GM12878 (cell line): ENCODE data around the gene ZFP36. TPM values are rescaled to one million over a fixed set of nuclear protein-coding genes. Genes with fewer than 3 reads are reported as not detected.

Source experiments
- BACH1 ChIP-seq: fragments of 450-650 bp; IDR thresholded peaks from 2 replicates; pipeline ENCODE4 v1.6.1; 2017; ENCODE audit warnings: mild to moderate bottlenecking, borderline replicate concordance
- DPF2 ChIP-seq: fragments of 450-650 bp; IDR thresholded peaks from 2 replicates; pipeline ENCODE4 v1.6.1; 2017; ENCODE audit warnings: mild to moderate bottlenecking
- ESRRA ChIP-seq: IDR thresholded peaks from 2 replicates; pipeline ENCODE4 v1.6.1; 2012; ENCODE audit warnings: mild to moderate bottlenecking, low read length, improper control_type of control experiment
- HDAC2 ChIP-seq: fragments of 200-600 bp; sonication (generic); IDR thresholded peaks from 2 replicates; pipeline ENCODE4 v1.6.1; 2017
- IKZF1 ChIP-seq: fragments of 450-650 bp; conservative IDR thresholded peaks from 2 replicates; pipeline ENCODE4 v1.6.1; 2017; ENCODE audit warnings: antibody characterized with exemption, mild to moderate bottlenecking
- KDM1A ChIP-seq: fragments of 200-600 bp; sonication (generic); IDR thresholded peaks from 2 replicates; pipeline ENCODE4 v1.6.1; 2016; ENCODE audit warnings: borderline replicate concordance
- MEF2B ChIP-seq: fragments of 450-650 bp; IDR thresholded peaks from 2 replicates; pipeline ENCODE4 v1.6.1; 2018; ENCODE audit warnings: mild to moderate bottlenecking, moderate library complexity; ENCODE audit not compliant: partially characterized antibody, poor library complexity, severe bottlenecking
- PAX8 ChIP-seq: fragments of 450-650 bp; IDR thresholded peaks from 2 replicates; pipeline ENCODE4 v1.6.1; 2017; ENCODE audit warnings: mild to moderate bottlenecking, moderate library complexity
- TARDBP ChIP-seq: IDR thresholded peaks from 2 replicates; pipeline ENCODE4 v1.6.1; 2016; ENCODE audit warnings: borderline replicate concordance
- TBL1XR1 ChIP-seq: IDR thresholded peaks from 2 replicates; pipeline ENCODE4 v1.6.1; 2012; ENCODE audit warnings: low read depth, low read length, improper control_type of control experiment
- ZNF24 ChIP-seq: fragments of 450-650 bp; IDR thresholded peaks from 2 replicates; pipeline ENCODE4 v1.6.1; 2017; ENCODE audit warnings: antibody characterized with exemption, mild to moderate bottlenecking
- polyA plus RNA-seq, 11 experiments: library from polyadenylated mRNA; depleted of rRNA in 4 of 11; unstranded in 6 of 11; stranded (reverse) in 5 of 11; fragments of >200 nt; fragmentation: Nextera tagmentation in 4 of 11; fragmentation: Illumina TruSeq in 1 of 11; extraction: Ambion mirVana in 4 of 11; extraction: Trizol in 1 of 11; gene quantifications; 1 replicate in 1 of 11; 2 replicates in 10 of 11; pipeline versions ENCODE4 v1.2.1 to v1.2.3, GENCODE V29; 2011 to 2016; ENCODE audit warnings: inconsistent platforms in 2 of 11, missing spikeins in 2 of 11, low read depth in 1 of 11
- total RNA-seq, 4 experiments: library from RNA; depleted of rRNA in 3 of 4; stranded (reverse); fragments of >200 nt in 3 of 4; fragmentation: Illumina TruSeq in 1 of 4; extraction: Trizol in 1 of 4; gene quantifications; 2 replicates each; pipeline versions ENCODE4 v1.2.1 to v1.2.3, GENCODE V29; 2013 to 2021
- TF ChIP-seq, protein P1 (sequence below): fragments of 450-650 bp; formaldehyde crosslinking; IDR thresholded peaks from 2 replicates; pipeline ENCODE4 v1.5.0; 2022; ENCODE audit warnings: mild to moderate bottlenecking, missing genetic modification characterization
- TF ChIP-seq, protein P2 (sequence below): fragments of 450-650 bp; IDR thresholded peaks from 2 replicates; pipeline ENCODE4 v1.6.1; 2017; ENCODE audit warnings: antibody characterized with exemption, mild to moderate bottlenecking, moderate library complexity

ZFP36 gene
- total and polyA plus RNA-seq, 10 of the 15 experiments (the other 5 are each of a cell fraction or from before 2014, with no cell fraction given) = 5.3 to 55.0 (median 18.1) TPM

DNA sequence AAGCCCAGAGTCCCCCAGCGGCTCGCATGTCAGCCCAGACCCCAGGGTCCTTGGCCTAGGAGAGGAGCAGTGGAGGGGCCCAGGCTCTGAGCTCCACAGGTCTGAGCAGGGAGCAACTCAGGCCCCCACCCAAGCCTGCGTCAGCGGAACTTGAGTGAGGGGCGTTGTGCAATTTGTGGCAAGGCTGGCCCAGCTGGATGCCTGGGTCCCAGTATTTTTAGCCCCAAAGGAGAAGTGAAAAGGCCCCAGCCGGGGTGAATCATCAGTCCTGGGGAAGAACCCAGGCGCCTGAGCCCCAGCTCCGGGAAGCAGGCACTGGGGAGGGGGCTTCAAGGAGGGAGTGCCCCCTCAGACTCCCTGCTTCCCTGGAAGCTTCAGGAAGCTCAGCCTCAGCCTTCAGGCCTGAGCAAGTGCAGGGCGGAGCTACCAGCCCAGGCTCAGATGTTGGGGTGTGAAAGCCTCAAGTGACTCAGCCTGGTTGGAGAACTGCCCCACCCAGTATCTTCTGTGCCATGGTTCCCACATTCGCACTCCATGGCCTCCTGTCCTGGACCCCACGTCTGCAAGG, 8.3 kb upstream of the ZFP36 start (continued):
- TF ChIP-seq, protein P1, sequence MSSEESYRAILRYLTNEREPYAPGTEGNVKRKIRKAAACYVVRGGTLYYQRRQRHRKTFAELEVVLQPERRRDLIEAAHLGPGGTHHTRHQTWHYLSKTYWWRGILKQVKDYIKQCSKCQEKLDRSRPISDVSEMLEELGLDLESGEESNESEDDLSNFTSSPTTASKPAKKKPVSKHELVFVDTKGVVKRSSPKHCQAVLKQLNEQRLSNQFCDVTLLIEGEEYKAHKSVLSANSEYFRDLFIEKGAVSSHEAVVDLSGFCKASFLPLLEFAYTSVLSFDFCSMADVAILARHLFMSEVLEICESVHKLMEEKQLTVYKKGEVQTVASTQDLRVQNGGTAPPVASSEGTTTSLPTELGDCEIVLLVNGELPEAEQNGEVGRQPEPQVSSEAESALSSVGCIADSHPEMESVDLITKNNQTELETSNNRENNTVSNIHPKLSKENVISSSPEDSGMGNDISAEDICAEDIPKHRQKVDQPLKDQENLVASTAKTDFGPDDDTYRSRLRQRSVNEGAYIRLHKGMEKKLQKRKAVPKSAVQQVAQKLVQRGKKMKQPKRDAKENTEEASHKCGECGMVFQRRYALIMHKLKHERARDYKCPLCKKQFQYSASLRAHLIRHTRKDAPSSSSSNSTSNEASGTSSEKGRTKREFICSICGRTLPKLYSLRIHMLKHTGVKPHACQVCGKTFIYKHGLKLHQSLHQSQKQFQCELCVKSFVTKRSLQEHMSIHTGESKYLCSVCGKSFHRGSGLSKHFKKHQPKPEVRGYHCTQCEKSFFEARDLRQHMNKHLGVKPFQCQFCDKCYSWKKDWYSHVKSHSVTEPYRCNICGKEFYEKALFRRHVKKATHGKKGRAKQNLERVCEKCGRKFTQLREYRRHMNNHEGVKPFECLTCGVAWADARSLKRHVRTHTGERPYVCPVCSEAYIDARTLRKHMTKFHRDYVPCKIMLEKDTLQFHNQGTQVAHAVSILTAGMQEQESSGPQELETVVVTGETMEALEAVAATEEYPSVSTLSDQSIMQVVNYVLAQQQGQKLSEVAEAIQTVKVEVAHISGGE (CRISPR knock-in tag) = no peak
- TF ChIP-seq KDM1A (no peak), PAX8 (no peak), IKZF1 (peak; percentile 82), MEF2B (peak; percentile 35), TBL1XR1 (no peak), BACH1 (0 out of 2 replicates have a peak, but pooled peaks have one; percentile 38), HDAC2 (no peak), DPF2 (peak; percentile 71), ESRRA (no peak), ZNF24 (no peak), TARDBP (no peak)
- TF ChIP-seq, protein P2, sequence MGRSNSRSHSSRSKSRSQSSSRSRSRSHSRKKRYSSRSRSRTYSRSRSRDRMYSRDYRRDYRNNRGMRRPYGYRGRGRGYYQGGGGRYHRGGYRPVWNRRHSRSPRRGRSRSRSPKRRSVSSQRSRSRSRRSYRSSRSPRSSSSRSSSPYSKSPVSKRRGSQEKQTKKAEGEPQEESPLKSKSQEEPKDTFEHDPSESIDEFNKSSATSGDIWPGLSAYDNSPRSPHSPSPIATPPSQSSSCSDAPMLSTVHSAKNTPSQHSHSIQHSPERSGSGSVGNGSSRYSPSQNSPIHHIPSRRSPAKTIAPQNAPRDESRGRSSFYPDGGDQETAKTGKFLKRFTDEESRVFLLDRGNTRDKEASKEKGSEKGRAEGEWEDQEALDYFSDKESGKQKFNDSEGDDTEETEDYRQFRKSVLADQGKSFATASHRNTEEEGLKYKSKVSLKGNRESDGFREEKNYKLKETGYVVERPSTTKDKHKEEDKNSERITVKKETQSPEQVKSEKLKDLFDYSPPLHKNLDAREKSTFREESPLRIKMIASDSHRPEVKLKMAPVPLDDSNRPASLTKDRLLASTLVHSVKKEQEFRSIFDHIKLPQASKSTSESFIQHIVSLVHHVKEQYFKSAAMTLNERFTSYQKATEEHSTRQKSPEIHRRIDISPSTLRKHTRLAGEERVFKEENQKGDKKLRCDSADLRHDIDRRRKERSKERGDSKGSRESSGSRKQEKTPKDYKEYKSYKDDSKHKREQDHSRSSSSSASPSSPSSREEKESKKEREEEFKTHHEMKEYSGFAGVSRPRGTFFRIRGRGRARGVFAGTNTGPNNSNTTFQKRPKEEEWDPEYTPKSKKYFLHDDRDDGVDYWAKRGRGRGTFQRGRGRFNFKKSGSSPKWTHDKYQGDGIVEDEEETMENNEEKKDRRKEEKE = no peak
